Measurements from ENCODE around the gene ZNF37A.
"Not testable (repeated sequence)": the region's sequence is repeated elsewhere in the genome, so short reads cannot be mapped to it uniquely, and the experiment has no call there.

The ZNF37A gene

DNA sequence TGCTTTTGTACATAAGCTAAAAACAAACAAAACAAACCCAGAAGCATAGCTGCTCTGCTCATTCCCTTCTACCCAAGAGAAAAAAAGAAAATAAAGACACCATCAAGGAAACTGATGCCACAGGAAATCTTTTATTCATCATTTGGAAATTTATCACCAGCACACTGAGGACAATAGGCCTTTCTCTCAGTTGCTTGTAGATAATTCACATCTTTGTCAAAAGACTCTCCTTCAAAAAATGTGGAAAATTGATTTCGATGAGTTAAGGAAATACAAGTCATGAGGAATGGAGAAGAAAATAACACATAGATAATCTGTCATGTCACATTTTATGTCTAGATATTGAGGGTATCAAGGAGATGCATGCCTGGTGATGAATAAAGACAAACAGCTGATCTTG lies 53.5 kb downstream of the ZNF37A start:
- no peak overlapping the region for H3K4me3 ChIP-seq (ENCODE audit: low read depth, low read length)

DNA sequence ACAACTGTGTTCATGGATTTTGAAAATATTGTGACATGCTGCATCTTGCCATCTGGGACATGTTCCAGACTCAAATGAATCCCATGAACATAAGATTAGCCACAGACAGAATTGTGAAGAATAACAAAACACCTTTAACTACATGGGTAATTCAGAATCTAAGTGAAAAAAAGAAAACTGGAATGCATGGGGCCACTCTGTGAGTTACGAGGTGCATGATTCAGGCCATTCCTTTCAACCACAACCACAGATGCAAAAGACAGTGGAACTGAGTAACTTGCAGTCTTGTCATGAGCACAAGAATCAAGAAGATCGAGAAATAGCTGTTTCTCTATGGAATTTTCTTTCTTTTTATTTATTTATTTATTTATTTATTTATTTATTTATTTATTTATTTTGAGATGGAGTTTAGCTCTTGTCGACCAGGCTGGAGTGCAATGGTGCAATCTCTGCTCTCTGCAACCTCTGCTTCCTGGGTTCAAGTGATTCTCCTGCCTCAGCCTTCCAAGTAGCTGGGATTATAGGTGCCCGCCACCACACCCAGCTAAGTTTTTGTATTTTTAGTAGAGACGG lies 56.8 kb downstream of the ZNF37A start:
- H3K4me3 ChIP-seq (ENCODE audit: low read depth, low read length): not testable (repeated sequence)

DNA sequence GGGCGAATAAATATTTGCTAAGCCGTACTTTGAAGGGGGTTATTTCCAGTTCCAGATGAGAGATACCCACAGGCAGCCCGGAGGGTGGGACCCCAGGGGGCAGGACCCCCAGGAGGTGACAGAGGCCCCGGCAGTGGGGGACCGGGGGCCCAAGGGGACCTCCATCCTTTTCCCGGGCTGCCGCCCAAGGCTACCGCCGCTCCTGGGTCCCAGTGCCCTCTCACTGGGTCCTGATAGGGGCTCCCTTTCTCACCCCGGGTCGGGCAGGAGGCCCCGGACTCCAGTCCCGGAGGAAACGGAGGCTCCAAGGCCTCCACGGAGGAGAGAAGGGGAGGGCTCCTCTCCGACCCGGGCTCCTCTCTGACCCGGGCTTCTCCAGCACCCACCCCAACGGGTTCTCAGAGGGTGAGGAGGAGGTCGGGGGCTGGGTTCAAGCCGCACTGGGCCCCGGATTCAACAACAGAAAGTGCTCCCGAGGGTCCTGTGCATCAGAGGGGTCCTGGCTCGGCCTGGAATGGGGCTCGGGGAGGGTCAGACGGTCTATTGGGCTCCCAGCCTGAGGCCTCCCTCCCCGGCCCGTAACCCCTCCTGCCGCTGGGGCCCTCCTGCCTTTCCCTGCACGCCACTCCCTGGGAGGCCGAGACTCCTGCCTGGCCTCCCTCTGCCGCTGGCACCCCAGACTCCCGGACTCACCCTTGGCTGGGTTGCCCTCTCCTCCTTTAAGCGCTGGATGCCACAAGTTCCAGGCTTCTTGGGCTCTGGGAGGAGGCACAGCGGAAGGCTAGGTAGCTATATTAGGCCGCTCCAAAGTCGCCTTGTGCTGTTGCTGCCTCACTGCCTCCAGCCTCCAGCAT lies 62.5 kb downstream of the ZNF37A start:
- H3K4me3 ChIP-seq (ENCODE audit: low read depth, low read length): no peak overlapping the region

DNA sequence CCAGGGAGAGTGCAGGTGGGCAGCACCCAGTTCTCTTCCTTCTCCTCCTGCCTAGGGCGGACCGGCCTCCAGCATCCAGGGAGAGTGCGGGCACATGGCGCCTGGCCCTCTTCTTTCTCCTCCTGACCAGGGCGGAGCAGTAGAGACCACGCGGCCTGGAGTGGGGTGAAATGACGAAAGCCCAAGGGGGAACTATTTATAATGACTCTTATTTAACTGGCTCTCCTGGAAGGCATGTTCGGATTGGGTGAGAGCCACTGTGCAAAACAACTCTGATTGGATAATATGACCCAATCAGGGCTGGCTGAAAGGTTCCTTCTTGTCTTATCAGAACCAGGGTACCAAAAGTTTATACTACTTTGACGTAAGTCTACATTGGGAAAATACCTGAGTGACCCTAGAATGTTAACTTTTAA lies 63.1 kb downstream of the ZNF37A start:
- no peak overlapping the region for H3K4me3 ChIP-seq (ENCODE audit: low read depth, low read length)

DNA sequence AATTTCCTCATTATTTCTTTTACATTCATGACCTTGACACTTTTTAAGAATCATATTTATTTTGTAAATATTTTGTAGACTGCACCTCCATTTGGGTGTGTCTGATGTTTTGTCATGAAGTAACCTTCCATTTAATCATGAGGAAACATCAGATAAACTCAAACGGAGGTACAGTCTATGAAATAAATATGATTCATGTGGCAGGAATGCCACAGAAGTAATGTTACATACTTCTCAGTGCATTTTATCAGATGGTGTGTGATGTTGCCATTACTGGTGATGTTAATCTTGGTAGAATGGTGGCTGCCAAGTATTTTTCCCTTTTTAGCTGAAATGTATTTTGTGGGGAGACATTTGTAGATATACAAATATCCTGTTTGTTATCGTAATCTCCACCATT lies 64.9 kb downstream of the ZNF37A start:
- no peak overlapping the region for H3K4me3 ChIP-seq (ENCODE audit: low read depth, low read length)

DNA sequence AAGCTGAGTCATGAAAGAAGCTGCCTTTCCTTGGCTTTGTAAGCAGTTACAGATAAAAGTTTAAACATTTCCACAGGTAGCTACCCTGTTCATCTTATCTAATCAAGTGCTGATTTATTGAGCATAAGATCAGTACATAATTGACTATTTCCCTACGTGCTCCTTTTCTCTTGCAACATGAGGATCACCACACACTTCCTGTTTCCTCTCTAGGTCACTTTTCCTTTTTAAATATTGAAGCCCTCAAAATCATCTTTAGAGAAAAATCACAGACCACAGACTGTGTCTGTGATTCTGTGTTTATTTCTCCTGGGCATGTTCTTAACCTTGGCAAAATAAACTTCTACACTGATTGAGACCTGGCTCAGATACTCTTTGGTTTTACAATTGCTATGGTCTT lies 69.5 kb downstream of the ZNF37A start:
- no peak overlapping the region for H3K4me3 ChIP-seq (ENCODE audit: low read depth, low read length)

DNA sequence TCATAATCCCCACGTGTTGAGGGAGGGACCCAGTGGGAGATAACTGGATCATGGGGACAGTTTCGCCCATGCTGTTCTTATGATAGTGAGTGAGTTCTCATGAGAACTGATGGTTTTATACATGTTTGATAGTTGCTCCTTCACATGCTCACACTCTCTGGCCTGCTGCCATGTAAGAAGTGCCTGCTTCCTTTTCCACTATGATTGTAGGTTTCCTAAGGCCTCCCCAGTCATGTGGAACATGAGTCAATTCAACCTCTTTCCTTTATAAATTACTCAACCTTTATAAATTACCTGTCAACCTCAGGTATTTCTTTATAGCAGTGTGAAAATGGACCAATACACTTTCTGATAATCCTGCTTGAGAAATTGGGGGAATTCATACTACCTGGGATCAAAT lies 80.2 kb downstream of the ZNF37A start:
- no peak overlapping the region for H3K4me3 ChIP-seq (ENCODE audit: low read depth, low read length)

DNA sequence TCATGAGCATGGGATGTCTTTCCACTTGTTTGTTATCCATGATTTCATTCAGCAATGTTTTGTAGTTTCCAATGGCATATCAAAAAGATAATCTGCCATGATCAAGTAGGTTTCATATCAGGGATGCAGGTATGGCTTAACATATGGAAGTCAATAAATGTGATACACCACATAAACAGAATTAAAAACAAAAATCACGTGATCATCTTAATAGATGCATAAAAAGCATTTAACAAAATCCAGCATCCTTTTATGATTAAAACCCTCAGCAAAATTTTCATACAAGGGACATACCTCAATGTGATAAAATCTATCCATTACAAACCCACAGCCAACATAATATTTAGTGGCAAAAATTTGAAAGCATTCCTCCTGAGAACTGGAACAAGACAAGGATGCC lies 90.3 kb downstream of the ZNF37A start:
- no peak overlapping the region for H3K4me3 ChIP-seq (ENCODE audit: low read depth, low read length)
